ENCODE data around the gene NPHS1. TPM values are rescaled to one million over a fixed set of nuclear protein-coding genes. Genes with fewer than 3 reads are reported as not detected.

Gene NPHS1
- total RNA-seq, 1 donor = not detected

DNA sequence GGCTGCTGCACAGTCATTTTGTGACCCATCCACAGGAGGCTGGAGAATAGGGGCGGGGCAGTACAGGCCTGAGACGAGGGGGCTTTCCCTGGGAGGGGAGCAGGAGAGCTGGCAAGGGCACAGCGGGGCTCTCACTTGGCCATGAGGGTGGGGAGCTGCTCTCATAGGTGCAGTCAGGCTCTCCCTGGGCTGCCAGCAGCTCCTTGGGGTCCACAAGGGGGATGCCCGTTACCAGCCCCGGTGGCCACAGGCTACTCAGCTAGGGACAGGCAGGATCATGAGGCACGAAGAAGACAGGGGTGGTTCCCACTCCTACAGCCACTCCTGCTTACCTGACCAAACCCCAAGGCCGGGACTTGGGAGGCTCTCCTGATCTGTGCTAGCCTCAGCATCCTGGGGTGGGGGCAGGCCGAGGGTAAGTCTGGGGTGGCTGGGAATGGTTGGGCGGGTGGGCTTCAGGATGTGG, 60.5 kb downstream of the NPHS1 start:
- H3K4me3 ChIP-seq (ENCODE audit: low read depth, low read length) = no peak overlapping the region
- TF ChIP-seq, protein P1, sequence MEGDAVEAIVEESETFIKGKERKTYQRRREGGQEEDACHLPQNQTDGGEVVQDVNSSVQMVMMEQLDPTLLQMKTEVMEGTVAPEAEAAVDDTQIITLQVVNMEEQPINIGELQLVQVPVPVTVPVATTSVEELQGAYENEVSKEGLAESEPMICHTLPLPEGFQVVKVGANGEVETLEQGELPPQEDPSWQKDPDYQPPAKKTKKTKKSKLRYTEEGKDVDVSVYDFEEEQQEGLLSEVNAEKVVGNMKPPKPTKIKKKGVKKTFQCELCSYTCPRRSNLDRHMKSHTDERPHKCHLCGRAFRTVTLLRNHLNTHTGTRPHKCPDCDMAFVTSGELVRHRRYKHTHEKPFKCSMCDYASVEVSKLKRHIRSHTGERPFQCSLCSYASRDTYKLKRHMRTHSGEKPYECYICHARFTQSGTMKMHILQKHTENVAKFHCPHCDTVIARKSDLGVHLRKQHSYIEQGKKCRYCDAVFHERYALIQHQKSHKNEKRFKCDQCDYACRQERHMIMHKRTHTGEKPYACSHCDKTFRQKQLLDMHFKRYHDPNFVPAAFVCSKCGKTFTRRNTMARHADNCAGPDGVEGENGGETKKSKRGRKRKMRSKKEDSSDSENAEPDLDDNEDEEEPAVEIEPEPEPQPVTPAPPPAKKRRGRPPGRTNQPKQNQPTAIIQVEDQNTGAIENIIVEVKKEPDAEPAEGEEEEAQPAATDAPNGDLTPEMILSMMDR (IDR thresholded peaks at IDR 0.05; ENCODE audit: insufficient read depth, low read depth, low read length) = no peak
- no peak for DNase-seq (ENCODE audit: low read depth)

DNA sequence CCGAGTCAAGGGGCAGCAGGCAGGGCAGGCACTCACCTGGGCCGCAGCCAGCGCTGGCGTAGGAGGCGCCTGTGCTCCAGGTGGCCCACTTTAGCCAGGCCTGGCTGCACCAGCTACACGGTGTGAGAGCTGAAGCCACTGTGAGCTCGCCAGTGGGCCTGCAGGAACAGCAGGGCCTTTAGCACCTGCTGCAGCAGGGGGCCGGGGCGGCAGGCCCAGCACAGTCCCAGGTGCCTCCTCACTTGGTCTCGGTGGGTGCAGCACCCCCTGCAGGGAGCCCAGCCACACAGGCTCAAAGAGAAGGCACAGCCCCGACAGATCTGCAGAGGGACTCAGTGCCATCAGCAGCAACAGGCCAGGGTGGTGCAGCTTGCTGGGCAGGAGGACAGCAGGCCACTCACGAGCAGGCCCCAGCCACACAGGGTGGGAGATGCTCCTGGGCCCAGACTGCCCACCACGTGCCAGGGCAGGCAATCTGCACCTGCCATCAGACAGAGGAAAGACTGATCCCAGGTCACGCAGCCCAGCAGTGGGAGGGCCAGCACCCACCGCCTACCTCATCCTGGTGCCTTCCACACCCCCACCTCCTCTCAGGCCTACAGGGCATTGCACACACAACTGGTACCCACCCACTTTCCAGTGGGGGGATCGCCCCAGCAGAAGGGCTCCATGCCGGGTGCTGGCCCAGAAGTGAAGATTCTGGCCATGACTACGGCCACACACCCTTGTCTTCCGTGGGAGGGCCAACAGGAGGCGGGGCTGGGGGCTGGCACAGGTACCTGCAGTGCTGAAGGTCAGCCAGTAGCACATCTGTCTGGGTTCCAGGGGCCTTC, 61.1 kb downstream of the NPHS1 start:
- H3K4me3 ChIP-seq (ENCODE audit: low read depth, low read length) = no peak overlapping the region
- TF ChIP-seq, protein P1 (IDR thresholded peaks at IDR 0.05; ENCODE audit: insufficient read depth, low read depth, low read length) = no peak

DNA sequence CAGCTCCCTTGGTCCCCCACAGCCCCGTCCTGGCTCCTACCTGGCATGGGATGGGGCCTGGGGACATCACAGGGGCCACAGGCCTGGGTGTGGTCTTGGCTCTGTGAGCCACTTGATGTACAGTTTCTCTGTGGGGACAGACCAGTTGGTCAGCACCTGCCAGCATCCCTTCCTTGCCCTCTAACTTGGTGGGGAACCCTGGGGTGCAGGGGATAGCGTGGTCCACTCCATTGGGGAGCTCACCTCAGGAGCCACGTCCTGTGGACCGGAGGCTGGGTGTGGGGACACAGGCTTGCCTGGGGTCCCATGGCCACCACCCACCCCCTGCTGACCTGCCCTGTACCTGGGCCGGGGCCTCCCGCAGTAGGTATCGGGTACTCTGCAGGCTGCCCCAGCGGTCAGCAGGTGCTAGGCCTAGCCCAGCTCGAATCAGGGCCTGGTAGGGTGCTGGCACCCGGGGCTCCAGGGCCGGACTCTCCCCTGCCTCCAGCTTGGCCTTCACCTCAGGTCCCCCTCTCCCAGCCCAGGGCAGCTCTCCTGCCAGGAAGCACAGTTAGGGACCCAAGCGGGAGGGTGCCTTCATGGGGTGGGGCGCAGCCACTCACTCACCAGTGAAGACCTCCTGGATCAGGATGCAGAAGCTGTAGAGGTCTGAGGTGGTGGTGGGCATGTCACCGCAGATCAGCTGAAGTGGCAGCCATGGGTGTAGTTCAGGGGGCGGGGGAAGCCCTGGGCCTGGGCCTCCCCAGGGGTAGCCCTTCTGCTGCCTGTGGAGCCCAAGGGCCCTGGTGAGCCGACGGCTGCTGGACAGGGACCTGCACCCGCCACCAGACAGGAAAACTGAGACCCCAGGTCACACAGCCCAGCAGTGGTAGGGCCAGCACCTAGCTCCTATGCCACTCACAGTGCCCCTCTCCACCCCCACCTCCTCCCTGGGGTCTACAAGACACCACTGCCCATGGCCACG, 62.0 kb downstream of the NPHS1 start:
- no peak overlapping the region for H3K4me3 ChIP-seq (ENCODE audit: low read depth, low read length)
- TF ChIP-seq, protein P1 (IDR thresholded peaks at IDR 0.05; ENCODE audit: insufficient read depth, low read depth, low read length) = no peak
- no peak for DNase-seq (ENCODE audit: low read depth)

More for the DNA sequence above, 61.1 kb downstream of the NPHS1 start:
- no peak for DNase-seq (ENCODE audit: low read depth)

DNA sequence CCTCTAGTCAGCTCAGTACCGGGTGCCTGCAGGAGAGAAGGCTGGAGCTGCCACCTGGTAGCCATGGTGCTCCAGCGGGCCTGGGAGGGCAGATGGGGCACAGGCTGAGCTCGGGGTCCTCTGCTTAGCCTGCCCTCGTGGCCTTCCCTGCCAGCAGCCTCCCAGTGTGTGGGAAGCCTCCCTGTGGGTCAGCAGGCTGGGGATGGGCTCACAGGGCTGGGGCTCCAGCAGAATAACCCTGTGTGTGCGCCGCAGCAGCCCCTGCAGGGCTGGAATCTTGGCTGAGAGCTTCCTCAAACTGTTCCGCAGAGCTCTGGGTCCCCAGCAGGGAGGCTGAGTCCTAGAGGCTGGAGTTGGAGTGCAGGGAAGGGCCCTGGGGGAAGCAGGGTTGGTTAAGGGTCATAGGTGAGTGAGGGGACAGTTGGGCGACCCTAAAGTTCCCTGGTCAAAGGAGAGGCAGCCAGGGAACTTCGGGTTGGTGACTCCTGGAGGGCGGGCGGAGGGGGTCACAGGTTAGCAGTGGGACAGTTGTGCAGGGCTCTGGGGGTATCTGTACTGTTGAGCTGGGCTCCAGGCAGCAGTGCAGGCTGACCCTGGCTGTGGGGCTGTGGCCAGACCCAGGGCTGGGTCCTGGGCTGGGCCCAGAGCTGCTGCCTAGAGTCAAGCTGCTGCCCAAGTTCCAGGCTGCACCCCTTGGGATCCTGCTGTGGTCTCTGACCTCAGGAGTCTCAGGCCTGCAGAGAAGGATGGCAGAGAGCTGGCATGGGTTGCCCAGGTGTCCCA, 62.9 kb downstream of the NPHS1 start:
- TF ChIP-seq, protein P1 (IDR thresholded peaks at IDR 0.05; ENCODE audit: insufficient read depth, low read depth, low read length) = no peak
- no peak overlapping the region for H3K4me3 ChIP-seq (ENCODE audit: low read depth, low read length)
- DNase-seq (ENCODE audit: low read depth) = no peak

DNA sequence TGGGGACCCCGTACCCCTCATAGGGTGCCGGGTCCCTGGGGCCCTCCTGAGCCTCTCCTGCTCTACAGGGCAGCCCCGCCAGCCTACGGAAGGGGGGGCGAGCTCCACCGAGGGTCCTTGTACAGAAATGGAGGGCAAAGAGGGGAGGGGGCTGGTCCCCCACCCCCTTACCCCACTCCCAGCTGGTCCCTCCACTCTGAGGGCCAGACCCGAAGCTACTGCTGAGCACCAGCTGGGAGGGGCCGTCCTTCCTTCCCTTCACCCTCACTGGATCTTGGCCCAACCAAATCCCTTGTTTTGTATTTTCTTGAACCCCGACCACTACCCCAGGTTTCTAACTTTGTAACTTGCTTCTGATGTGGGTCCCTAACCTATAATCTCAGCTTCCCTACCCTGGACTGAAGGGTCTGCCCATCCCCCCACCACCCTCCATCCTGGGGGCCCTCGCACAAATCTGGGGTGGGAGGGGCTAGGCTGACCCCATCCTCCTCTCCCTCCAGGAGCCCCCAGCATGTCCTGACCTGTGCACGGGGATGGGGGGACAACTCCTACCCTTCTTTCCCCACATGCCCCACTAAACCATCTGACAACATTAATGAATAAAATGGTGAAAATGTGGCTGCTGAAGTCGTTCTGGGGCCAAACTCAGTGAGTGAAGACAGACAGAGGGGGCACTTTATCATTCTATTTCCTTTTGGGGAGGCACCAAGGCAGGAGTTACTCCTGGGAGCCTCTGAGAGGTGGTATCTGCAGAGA, 63.9 kb downstream of the NPHS1 start:
- TF ChIP-seq, protein P1 (IDR thresholded peaks at IDR 0.05; ENCODE audit: insufficient read depth, low read depth, low read length) = no peak
- H3K4me3 ChIP-seq (ENCODE audit: low read depth, low read length) = no peak overlapping the region
- DNase-seq (ENCODE audit: low read depth) = no peak

Measured in fibroblast of villous mesenchyme (primary cell).